CD4-positive, alpha-beta T cell treated with Interleukin-2 at 100 ng/mL for 4 hours (primary cell): ENCODE results near the gene KRTAP10-4.
"Not testable (repeated sequence)": the region's sequence is repeated elsewhere in the genome, so short reads cannot be mapped to it uniquely, and the experiment has no call there.

Experiments
- DNase-seq: peaks from one replicate; pipeline ENCODE4 v3.0.0-alpha.2; 2020; ENCODE audit warnings: low spot score

Gene KRTAP10-4

GRCh38 chr21:44599264-44600029 is 25.9 kb downstream of the KRTAP10-4 start:
- no peak for DNase-seq

GRCh38 chr21:44600118-44600978 is 26.8 kb downstream of the KRTAP10-4 start, which contains the start of gene KRTAP10-7:
Gene KRTAP10-7, plus strand, starts transcription at chr21:44600597. Its CDS starts 25 bp downstream, at chr21:44600622.
- DNase-seq: not testable (repeated sequence)

GRCh38 chr21:44601091-44601490 is 27.6 kb downstream of the KRTAP10-4 start:
- not testable (repeated sequence) for DNase-seq

- DNase-seq: no peak
Measured at GRCh38 chr21:44601596-44602462, 28.3 kb downstream of the KRTAP10-4 start.

GRCh38 chr21:44602463-44602850 is 28.9 kb downstream of the KRTAP10-4 start:
- DNase-seq: no peak

- no peak for DNase-seq
Measured at GRCh38 chr21:44603109-44603875, 29.8 kb downstream of the KRTAP10-4 start.

GRCh38 chr21:44603911-44604310 is 30.4 kb downstream of the KRTAP10-4 start:
- no peak for DNase-seq

GRCh38 chr21:44606495-44606894 is 33.0 kb downstream of the KRTAP10-4 start:
- no peak for DNase-seq

GRCh38 chr21:44609193-44609592 is 35.7 kb downstream of the KRTAP10-4 start:
- no peak for DNase-seq

GRCh38 chr21:44610157-44610843 is 36.8 kb downstream of the KRTAP10-4 start:
- DNase-seq: not testable (repeated sequence)

- no peak for DNase-seq
Measured at GRCh38 chr21:44611551-44611950, 38.0 kb downstream of the KRTAP10-4 start.

- no peak for DNase-seq
Measured at GRCh38 chr21:44612029-44612486, 38.5 kb downstream of the KRTAP10-4 start, which contains the start of gene KRTAP10-8. Gene KRTAP10-8, plus strand, starts transcription at chr21:44612079. Its CDS starts 22 bp downstream, at chr21:44612101.

- DNase-seq: no peak
Measured at GRCh38 chr21:44612669-44613229, 39.2 kb downstream of the KRTAP10-4 start.

- no peak for DNase-seq
Measured at GRCh38 chr21:44613386-44614155, 40.0 kb downstream of the KRTAP10-4 start.

- DNase-seq: no peak
Measured at GRCh38 chr21:44614161-44614631, 40.7 kb downstream of the KRTAP10-4 start.

- DNase-seq: no peak
Measured at GRCh38 chr21:44614961-44615391, 41.4 kb downstream of the KRTAP10-4 start.

GRCh38 chr21:44615466-44615865 is 41.9 kb downstream of the KRTAP10-4 start:
- DNase-seq: no peak

- no peak for DNase-seq
Measured at GRCh38 chr21:44615911-44616590, 42.5 kb downstream of the KRTAP10-4 start.

GRCh38 chr21:44616591-44616926 is 43.0 kb downstream of the KRTAP10-4 start:
- DNase-seq: no peak
